ENCODE results near the gene BOD1L1. TPM values are rescaled to one million over a fixed set of nuclear protein-coding genes. Genes with fewer than 3 reads are reported as not detected.

The BOD1L1 gene
- total and polyA plus RNA-seq, 2 of the 8 experiments (the other 6 are each of a cell fraction or from before 2014, with no cell fraction given) = 6.8 to 39.3 TPM

- TF ChIP-seq CHD7 (IDR thresholded peaks at IDR 0.05; ENCODE audit: insufficient replicate concordance, low read length) (no peak), KDM1A (IDR thresholded peaks at IDR 0.05; ENCODE audit: borderline replicate concordance, low read length) (no peak), FOSL1 (IDR thresholded peaks at IDR 0.05; ENCODE audit: insufficient read depth, low read depth, low read length) (no peak), SIRT6 (IDR thresholded peaks at IDR 0.05; ENCODE audit: low read length) (no peak), HDAC2 (IDR thresholded peaks at IDR 0.05; ENCODE audit: borderline replicate concordance in 1 of 2, low read depth in 2 of 2, low read length in 2 of 2) (no peak; a peak in 1 of 4 replicates), MAFK (IDR thresholded peaks at IDR 0.05; ENCODE audit: low read depth, low read length) (no peak), SP2 (IDR thresholded peaks at IDR 0.05; ENCODE audit: low read length) (no peak), EZH2 (IDR thresholded peaks at IDR 0.05; ENCODE audit: low read depth, low read length, severe bottlenecking) (peak; percentile 99), SUZ12 (IDR thresholded peaks at IDR 0.05; ENCODE audit: low read length) (peak; percentile 95), RBBP5 (IDR thresholded peaks at IDR 0.05; ENCODE audit: borderline replicate concordance, low read depth, low read length) (no peak)
Observed at GRCh38 chr4:13527192-13527980, 100.1 kb downstream of the BOD1L1 start (continued).

Data from H1 (cell line).